Measurements from ENCODE around the gene OPCML.
"Not testable (repeated sequence)": the region's sequence is repeated elsewhere in the genome, so short reads cannot be mapped to it uniquely, and the experiment has no call there.

OPCML gene

GRCh38 chr11:132373405-132374143, 1158.7 kb downstream of the OPCML start:
- DNase-seq, result no peak

- DNase-seq, result not testable (repeated sequence)
Measured at GRCh38 chr11:132370114-132370513, 1162.2 kb downstream of the OPCML start.

GRCh38 chr11:132367293-132367692, 1165.0 kb downstream of the OPCML start:
- no peak for DNase-seq

GRCh38 chr11:132365650-132366049, 1166.7 kb downstream of the OPCML start:
- DNase-seq, result no peak
